HCT116 (cell line): ENCODE measurements around the gene SLC26A5. TPM values are rescaled to one million over a fixed set of nuclear protein-coding genes. Genes with fewer than 3 reads are reported as not detected.
A peak's percentile ranks its signal among the peaks of the same experiment; 100 is the strongest.

Experiments used
- ATAC-seq: fragments of 200-7000 bp; cut with Tn5 transposase; 2 replicates; pipeline ENCODE4 v1.9.1; 2020; ENCODE audit warnings: mild to moderate bottlenecking, moderate library complexity
- BruUV-seq: library from RNA; stranded (reverse); fragments of 400-500 nt; replicated peaks from 2 replicates; lab custom pipeline; 2021; lab: Mats Ljungman, UMichigan
- CTCF ChIA-PET: fragments of 300-600 bp; sonication (Branson Sonifier 250); formaldehyde crosslinking; loops from one replicate; lab custom pipeline; 2021; ENCODE audit warnings: antibody characterized with exemption; lab: Charles Lee
- POLR2A ChIA-PET: fragments of 300-600, 350-600 bp; sonication (Branson Sonifier 250); formaldehyde crosslinking; loops from one replicate; lab custom pipeline; 2021; ENCODE audit warnings: antibody characterized with exemption; lab: Charles Lee
- RAD21 ChIA-PET, 2 experiments: fragments of 300-600 bp; sonication (Branson Sonifier 250); formaldehyde crosslinking; loops; one replicate each; lab custom pipeline; 2023; ENCODE audit warnings: low total read pairs in 2 of 2; ENCODE audit not compliant: uncharacterized antibody in 2 of 2, unreplicated experiment in 2 of 2, low non-redundant PET in 1 of 2; lab: Charles Lee
- DNase-seq: peaks from one replicate; pipeline ENCODE4 v3.0.0-alpha.2; 2010; ENCODE audit warnings: low read depth, low spot score
- H2AFZ ChIP-seq: fragments of 200-600 bp; shearing (Covaris generic), sonication (generic); 2 replicates; pipeline ENCODE4 v1.6.1; 2017; ENCODE audit warnings: low read depth, mixed run types, mixed read lengths, antibody characterized with exemption, low read length; ENCODE audit not compliant: poor library complexity, severe bottlenecking
- H3K27ac ChIP-seq: 2 replicates; pipeline ENCODE4 v1.5.1; 2012; ENCODE audit warnings: low read depth, low read length
- H3K27me3 ChIP-seq: fragments of 200-600 bp; sonication (generic); 2 replicates; pipeline ENCODE4 v1.6.1; 2016; ENCODE audit warnings: mixed run types, low read length, mixed read lengths; ENCODE audit not compliant: insufficient read depth
- H3K36me3 ChIP-seq, 2 experiments: fragments of 200-500 bp in 1 of 2; fragments of 200-600 bp in 1 of 2; sonication (Bioruptor generic) in 1 of 2; sonication (generic) in 1 of 2; 2 replicates each; pipeline versions ENCODE4 v1.5.1 to v1.6.1; 2014 to 2016; ENCODE audit warnings: low read length in 2 of 2, inconsistent platforms in 1 of 2, mixed read lengths in 1 of 2, mixed run types in 1 of 2; ENCODE audit not compliant: insufficient read depth in 2 of 2, control insufficient read depth in 1 of 2
- H3K4me1 ChIP-seq, 2 experiments: fragments of 200-600 bp in 1 of 2; sonication (generic) in 1 of 2; 2 replicates each; pipeline versions ENCODE4 v1.5.1 to v1.6.1; 2012 to 2017; ENCODE audit warnings: low read length in 2 of 2, inconsistent platforms in 1 of 2, mild to moderate bottlenecking in 1 of 2, mixed read lengths in 1 of 2, mixed run types in 1 of 2, moderate library complexity in 1 of 2; ENCODE audit not compliant: insufficient read depth in 2 of 2, control insufficient read depth in 1 of 2
- H3K4me2 ChIP-seq: fragments of 200-600 bp; sonication (generic); 2 replicates; pipeline ENCODE4 v1.6.1; 2017; ENCODE audit warnings: mixed run types, low read length, mixed read lengths
- H3K4me3 ChIP-seq, 2 experiments: fragments of 200-600 bp in 1 of 2; sonication (generic) in 1 of 2; replicated peaks in 1 of 2; 2 replicates each; pipeline ENCODE4 v1.5.1; 2011 to 2016; ENCODE audit warnings: low read length in 2 of 2, control low read depth in 1 of 2, low read depth in 1 of 2, mild to moderate bottlenecking in 1 of 2, mixed read lengths in 1 of 2, mixed run types in 1 of 2
- H3K79me2 ChIP-seq: fragments of 200-600 bp; sonication (generic); 2 replicates; pipeline ENCODE4 v1.6.1; 2017; ENCODE audit warnings: mild to moderate bottlenecking, mixed run types, low read length, moderate library complexity, mixed read lengths; ENCODE audit not compliant: insufficient read depth
- H3K9ac ChIP-seq: fragments of 200-600 bp; sonication (generic); 2 replicates; pipeline ENCODE4 v1.6.1; 2016; ENCODE audit warnings: low read length, mixed read lengths
- H3K9me2 ChIP-seq: fragments of 200-600 bp; sonication (generic), shearing (Covaris generic); 2 replicates; pipeline ENCODE4 v1.6.1; 2017; ENCODE audit warnings: mixed run types, mild to moderate bottlenecking, moderate library complexity; ENCODE audit not compliant: insufficient read depth
- H3K9me3 ChIP-seq, 2 experiments: fragments of 200-500 bp in 1 of 2; fragments of 200-600 bp in 1 of 2; sonication (Bioruptor generic) in 1 of 2; sonication (generic) in 1 of 2; 2 replicates each; pipeline ENCODE4 v1.6.1; 2014 to 2017; ENCODE audit warnings: low read length in 2 of 2, mixed read lengths in 2 of 2, inconsistent platforms in 1 of 2, low read depth in 1 of 2, mild to moderate bottlenecking in 1 of 2, mixed run types in 1 of 2, moderate library complexity in 1 of 2; ENCODE audit not compliant: control insufficient read depth in 1 of 2, insufficient read depth in 1 of 2
- H4K20me1 ChIP-seq: fragments of 200-600 bp; sonication (generic), shearing (Covaris generic); 2 replicates; pipeline ENCODE4 v1.6.1; 2017; ENCODE audit warnings: mixed run types, mild to moderate bottlenecking, moderate library complexity; ENCODE audit not compliant: insufficient read depth
- CBX3 ChIP-seq: IDR thresholded peaks from 2 replicates; pipeline ENCODE4 v1.6.1; 2012; ENCODE audit warnings: low read depth
- CEBPB ChIP-seq: IDR thresholded peaks from 2 replicates; pipeline ENCODE4 v1.6.1; 2012; ENCODE audit warnings: low read depth
- CTCF ChIP-seq, 3 experiments: fragments of 200-600 bp in 1 of 3; sonication (generic) in 1 of 3; IDR thresholded peaks in 2 of 3; conservative IDR thresholded peaks in 1 of 3; 2 replicates each; pipeline ENCODE4 v1.5.1; 2012 to 2017; ENCODE audit warnings: low read depth in 2 of 3, low read length in 2 of 3, antibody characterized with exemption in 1 of 3, borderline replicate concordance in 1 of 3, control low read depth in 1 of 3, mild to moderate bottlenecking in 1 of 3, mixed read lengths in 1 of 3, mixed run types in 1 of 3, moderate library complexity in 1 of 3; ENCODE audit not compliant: insufficient read depth in 1 of 3
- EGR1 ChIP-seq: IDR thresholded peaks from 2 replicates; pipeline ENCODE4 v1.6.1; 2012; ENCODE audit warnings: low read depth
- ELF1 ChIP-seq: IDR thresholded peaks from 2 replicates; pipeline ENCODE4 v1.6.1; 2012; ENCODE audit warnings: low read depth, borderline replicate concordance
- MAX ChIP-seq: IDR thresholded peaks from 2 replicates; pipeline ENCODE4 v1.6.1; 2012
- POLR2A ChIP-seq: IDR thresholded peaks from 2 replicates; pipeline ENCODE4 v1.7.0; 2011; ENCODE audit warnings: borderline replicate concordance; ENCODE audit not compliant: insufficient read depth, insufficient read length; ENCODE audit errors: extremely low read depth
- RAD21 ChIP-seq: IDR thresholded peaks from 2 replicates; pipeline ENCODE4 v1.6.1; 2012; ENCODE audit warnings: low read depth, mild to moderate bottlenecking
- SIN3A ChIP-seq: IDR thresholded peaks from 2 replicates; pipeline ENCODE4 v1.6.1; 2012; ENCODE audit warnings: low read depth
- SRF ChIP-seq: IDR thresholded peaks from 2 replicates; pipeline ENCODE4 v1.6.1; 2012; ENCODE audit warnings: low read depth
- ZFX ChIP-seq: fragments of 450-650 bp; IDR thresholded peaks from 2 replicates; pipeline ENCODE4 v1.6.1; 2017
- intact Hi-C: fragments of 100-400 bp; cut with micrococcal nuclease; formaldehyde crosslinking; loops from 2 replicates; pipeline ENCODE4 v1.10.0; 2022
- total RNA-seq: library from RNA; stranded (reverse); gene quantifications from one replicate; pipeline ENCODE4 v1.2.1, GENCODE V29; 2021; ENCODE audit not compliant: unreplicated experiment

SLC26A5 gene
- total RNA-seq, 1 experiment from 2014 or later = 0.15 TPM

- no peaks in the 10 kb centered on the region for H4K20me1 ChIP-seq
- TF ChIP-seq CBX3 = no peak
- CTCF ChIA-PET = no interaction called here
- POLR2A ChIA-PET = no interaction called here
- RAD21 ChIA-PET = no interaction called here
- ATAC-seq = no peak
- intact Hi-C loops = no loop called here
- H3K4me2 ChIP-seq = no peak overlapping the region
- no peaks in the 10 kb centered on the region for H3K9me2 ChIP-seq
- DNase-seq = no peak
- no peak overlapping the region for H3K9ac ChIP-seq
- no peaks in the 10 kb centered on the region for H3K4me1 ChIP-seq
- BruUV-seq = no TSS peak
- H3K9me3 ChIP-seq = no peaks in the 10 kb centered on the region
- H2AFZ ChIP-seq = no peak overlapping the region
- H3K36me3 ChIP-seq = no peaks in the 10 kb centered on the region
- no peak overlapping the region for H3K27ac ChIP-seq
- no peak overlapping the region for H3K4me3 ChIP-seq
- H3K79me2 ChIP-seq = no peaks in the 10 kb centered on the region
- peaks cover 59% of the 10 kb centered on the region for H3K27me3 ChIP-seq
Measured at GRCh38 chr7:103462358-103462757, 16.4 kb upstream of the SLC26A5 start.

DNA sequence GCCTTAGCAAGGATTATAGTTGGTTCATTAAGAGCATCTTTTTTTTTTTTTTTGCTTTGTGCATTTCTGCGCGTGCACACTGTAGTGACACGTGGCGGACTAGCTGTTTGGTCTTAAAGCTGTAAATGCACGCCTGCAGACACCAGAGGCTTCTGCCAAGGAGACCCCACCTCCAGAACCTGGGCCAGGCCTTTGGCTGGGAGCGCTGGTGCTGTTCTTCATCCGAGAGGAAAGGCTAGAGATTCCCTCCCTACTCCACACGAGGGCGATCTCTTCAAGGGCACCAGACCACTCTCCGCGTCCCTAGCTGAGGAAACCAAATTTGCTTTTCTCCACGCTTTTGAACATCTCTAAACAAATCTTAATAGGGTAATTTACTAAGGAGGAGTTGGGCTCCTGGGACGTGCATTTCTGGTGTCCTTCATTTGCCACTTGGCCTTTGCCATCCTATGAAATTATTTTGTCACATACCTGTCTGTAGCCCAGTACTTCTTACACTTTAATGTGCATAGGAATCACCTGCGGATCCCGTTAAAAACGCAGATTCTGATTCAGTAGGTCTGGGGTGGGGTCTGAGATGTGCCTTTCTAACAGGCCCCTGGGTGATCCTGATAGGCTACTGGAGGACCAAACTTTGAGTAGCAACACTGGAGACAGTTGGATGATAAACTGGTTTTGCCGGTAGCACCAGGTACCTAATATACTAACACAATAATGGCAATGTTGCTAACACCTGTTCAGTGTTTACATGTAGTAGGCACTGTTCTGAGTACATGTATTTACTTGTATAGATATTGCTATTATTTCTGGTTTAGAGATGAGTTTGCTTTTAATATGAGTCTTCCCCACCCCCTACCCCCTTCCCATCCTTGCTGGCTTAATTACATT is 1.3 kb upstream of the SLC26A5 start:
- CTCF ChIA-PET = interaction anchor here (0.7 kb wide), 1 partner anchor 1431 kb away, joined by 4 read pairs; no protein-coding TSS in a partner anchor
- ATAC-seq = peak; percentile 79
- H3K9me2 ChIP-seq = no peaks in the 10 kb centered on the region
- peak overlapping the region; percentile 44 for H3K4me2 ChIP-seq
- no peaks in the 10 kb centered on the region for H4K20me1 ChIP-seq
- no peak overlapping the region for H3K9ac ChIP-seq
- H3K9me3 ChIP-seq = no peaks in the 10 kb centered on the region
- H3K27me3 ChIP-seq = peaks cover 35% of the 10 kb centered on the region
- H3K79me2 ChIP-seq = no peaks in the 10 kb centered on the region
- H3K27ac ChIP-seq = no peak overlapping the region
- intact Hi-C loops = loop anchor here (2.0 kb wide), 1 partner anchor 709 kb away; no protein-coding TSS in a partner anchor
- BruUV-seq = no TSS peak
- no peak overlapping the region for H3K4me3 ChIP-seq
- RAD21 ChIA-PET = interaction anchor here in 1 of 2 experiments (0.7 kb wide), 1 partner anchor 1919 kb away, joined by 3 read pairs; no protein-coding TSS in a partner anchor
- H3K36me3 ChIP-seq = no peaks in the 10 kb centered on the region
- DNase-seq = peak; percentile 37
- peaks cover 0 to 14% of the 10 kb centered on the region in 2 experiments; a peak in 3 of 4 replicates for H3K4me1 ChIP-seq
- POLR2A ChIA-PET = no interaction called here
- peak overlapping the region; percentile 91 for H2AFZ ChIP-seq
- TF ChIP-seq EGR1 (no peak), CEBPB (0 out of 2 replicates have a peak, but pooled peaks have one; percentile 8), ZFX (no peak), SIN3A (no peak), RAD21 (peak; percentile 82), CTCF (IDR thresholded peaks at IDR 0.05 in 2 of 3, conservative IDR thresholded peaks at IDR 0.05 in 1 of 3; ENCODE audit: borderline replicate concordance in 1 of 3, insufficient read depth in 1 of 3, low read depth in 2 of 3, low read length in 2 of 3) (peak; percentile 41 to 87 (median 80)), MAX (no peak), POLR2A (no peak), ELF1 (no peak), SRF (no peak)
